B cell (primary cell): Measurements from ENCODE around the gene C19orf12.

Experiments used
- CTCF ChIP-seq: fragments of 200-600 bp; IDR thresholded peaks from one replicate; pipeline ENCODE4 v1.8.0; 2022; ENCODE audit warnings: antibody characterized with exemption, mild to moderate bottlenecking
- EZH2 ChIP-seq: IDR thresholded peaks from 2 replicates; pipeline ENCODE4 v1.6.1; 2012; ENCODE audit warnings: borderline replicate concordance, low read depth, mild to moderate bottlenecking, moderate library complexity, low read length; ENCODE audit not compliant: insufficient read depth, poor library complexity, severe bottlenecking

- TF ChIP-seq CTCF (no peak), EZH2 (no peak)
Measured at GRCh38 chr19:29695765-29696564, 19.1 kb downstream of the C19orf12 start.
